Measurements from ENCODE around the gene SIGLEC1. TPM values are rescaled to one million over a fixed set of nuclear protein-coding genes. Genes with fewer than 3 reads are reported as not detected.

SIGLEC1 gene
- total and polyA plus RNA-seq, 2 donors (not counting 1 experiment from before 2014, with no cell fraction given) = not detected

GRCh38 chr20:3738111-3739053 lies 26.0 kb upstream of the SIGLEC1 start:
- Histone ChIP-seq H3K27me3 (ENCODE audit: control insufficient read depth, insufficient read depth, low read length) (no peaks in the 10 kb centered on the region), H3K36me3 (ENCODE audit: control insufficient read depth, insufficient read depth, low read length) (no peaks in the 10 kb centered on the region), H3K27ac (ENCODE audit: insufficient read depth, low read length) (no peak overlapping the region), H3K4me3 (replicated peaks in 1 of 4; ENCODE audit: control extremely low read depth in 1 of 4, insufficient read depth in 1 of 4, low read depth in 3 of 4, low read length in 4 of 4) (no peak overlapping the region), H3K79me2 (ENCODE audit: control insufficient read depth, insufficient read depth, low read length) (no peaks in the 10 kb centered on the region), H2AFZ (ENCODE audit: low read length) (no peak overlapping the region), H3K9ac (ENCODE audit: insufficient read depth, low read length) (no peak overlapping the region), H3K9me3 (ENCODE audit: control insufficient read depth, insufficient read depth, low read depth, low read length) (no peaks in the 10 kb centered on the region), H3K4me1 (ENCODE audit: control insufficient read depth, extremely low read depth, insufficient read depth, low read length) (no peaks in the 10 kb centered on the region), H3K4me2 (ENCODE audit: extremely low read depth, insufficient read depth, low read length) (no peak overlapping the region), H4K20me1 (ENCODE audit: control insufficient read depth, extremely low read depth, insufficient read depth, low read length) (no peaks in the 10 kb centered on the region)
- TF ChIP-seq EZH2 (IDR thresholded peaks at IDR 0.05; ENCODE audit: low read length, missing control alignments) = no peak
- TF ChIP-seq, protein P1, sequence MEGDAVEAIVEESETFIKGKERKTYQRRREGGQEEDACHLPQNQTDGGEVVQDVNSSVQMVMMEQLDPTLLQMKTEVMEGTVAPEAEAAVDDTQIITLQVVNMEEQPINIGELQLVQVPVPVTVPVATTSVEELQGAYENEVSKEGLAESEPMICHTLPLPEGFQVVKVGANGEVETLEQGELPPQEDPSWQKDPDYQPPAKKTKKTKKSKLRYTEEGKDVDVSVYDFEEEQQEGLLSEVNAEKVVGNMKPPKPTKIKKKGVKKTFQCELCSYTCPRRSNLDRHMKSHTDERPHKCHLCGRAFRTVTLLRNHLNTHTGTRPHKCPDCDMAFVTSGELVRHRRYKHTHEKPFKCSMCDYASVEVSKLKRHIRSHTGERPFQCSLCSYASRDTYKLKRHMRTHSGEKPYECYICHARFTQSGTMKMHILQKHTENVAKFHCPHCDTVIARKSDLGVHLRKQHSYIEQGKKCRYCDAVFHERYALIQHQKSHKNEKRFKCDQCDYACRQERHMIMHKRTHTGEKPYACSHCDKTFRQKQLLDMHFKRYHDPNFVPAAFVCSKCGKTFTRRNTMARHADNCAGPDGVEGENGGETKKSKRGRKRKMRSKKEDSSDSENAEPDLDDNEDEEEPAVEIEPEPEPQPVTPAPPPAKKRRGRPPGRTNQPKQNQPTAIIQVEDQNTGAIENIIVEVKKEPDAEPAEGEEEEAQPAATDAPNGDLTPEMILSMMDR (conservative IDR thresholded peaks at IDR 0.05 in 1 of 2, IDR thresholded peaks at IDR 0.05 in 1 of 2; ENCODE audit: low read depth in 1 of 2, low read length in 2 of 2) = no peak
- DNase-seq (ENCODE audit: low read depth in 2 of 2) = no peak

DNA sequence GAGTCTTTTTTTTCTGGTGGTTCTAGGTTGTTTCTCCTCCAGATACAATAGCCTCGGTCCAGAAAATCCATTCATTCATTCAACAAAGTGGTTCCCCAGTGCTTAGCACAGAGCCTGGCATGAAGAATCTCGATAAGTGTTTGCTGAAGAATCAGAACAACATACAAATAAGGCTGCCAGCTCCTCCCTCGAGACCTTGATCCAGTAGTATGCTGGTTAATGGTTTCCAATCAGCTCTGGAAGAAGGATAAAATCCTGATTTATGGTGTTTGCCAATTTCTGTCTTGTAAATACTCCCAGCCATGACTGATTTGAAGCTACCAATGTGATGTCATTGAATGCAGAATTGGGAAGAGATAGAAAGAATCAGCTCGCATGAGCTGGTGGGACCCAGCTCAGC lies 23.4 kb upstream of the SIGLEC1 start:
- no peaks in the 10 kb centered on the region for H3K4me1 ChIP-seq (ENCODE audit: control insufficient read depth, extremely low read depth, insufficient read depth, low read length)
- H3K4me2 ChIP-seq (ENCODE audit: extremely low read depth, insufficient read depth, low read length) = no peak overlapping the region
- no peak for DNase-seq (ENCODE audit: low read depth in 2 of 2)
- no peak overlapping the region for H2AFZ ChIP-seq (ENCODE audit: low read length)
- no peaks in the 10 kb centered on the region for H3K79me2 ChIP-seq (ENCODE audit: control insufficient read depth, insufficient read depth, low read length)
- H3K36me3 ChIP-seq (ENCODE audit: control insufficient read depth, insufficient read depth, low read length) = no peaks in the 10 kb centered on the region
- TF ChIP-seq, protein P1 (conservative IDR thresholded peaks at IDR 0.05 in 1 of 2, IDR thresholded peaks at IDR 0.05 in 1 of 2; ENCODE audit: low read depth in 1 of 2, low read length in 2 of 2) = no peak
- no peak for TF ChIP-seq EZH2 (IDR thresholded peaks at IDR 0.05; ENCODE audit: low read length, missing control alignments)
- no peak overlapping the region for H3K27ac ChIP-seq (ENCODE audit: insufficient read depth, low read length)
- H3K9ac ChIP-seq (ENCODE audit: insufficient read depth, low read length) = no peak overlapping the region
- no peak overlapping the region for H3K4me3 ChIP-seq (replicated peaks in 1 of 4; ENCODE audit: control extremely low read depth in 1 of 4, insufficient read depth in 1 of 4, low read depth in 3 of 4, low read length in 4 of 4)
- no peaks in the 10 kb centered on the region for H4K20me1 ChIP-seq (ENCODE audit: control insufficient read depth, extremely low read depth, insufficient read depth, low read length)
- no peaks in the 10 kb centered on the region for H3K9me3 ChIP-seq (ENCODE audit: control insufficient read depth, insufficient read depth, low read depth, low read length)
- peaks cover 12% of the 10 kb centered on the region for H3K27me3 ChIP-seq (ENCODE audit: control insufficient read depth, insufficient read depth, low read length)

DNA sequence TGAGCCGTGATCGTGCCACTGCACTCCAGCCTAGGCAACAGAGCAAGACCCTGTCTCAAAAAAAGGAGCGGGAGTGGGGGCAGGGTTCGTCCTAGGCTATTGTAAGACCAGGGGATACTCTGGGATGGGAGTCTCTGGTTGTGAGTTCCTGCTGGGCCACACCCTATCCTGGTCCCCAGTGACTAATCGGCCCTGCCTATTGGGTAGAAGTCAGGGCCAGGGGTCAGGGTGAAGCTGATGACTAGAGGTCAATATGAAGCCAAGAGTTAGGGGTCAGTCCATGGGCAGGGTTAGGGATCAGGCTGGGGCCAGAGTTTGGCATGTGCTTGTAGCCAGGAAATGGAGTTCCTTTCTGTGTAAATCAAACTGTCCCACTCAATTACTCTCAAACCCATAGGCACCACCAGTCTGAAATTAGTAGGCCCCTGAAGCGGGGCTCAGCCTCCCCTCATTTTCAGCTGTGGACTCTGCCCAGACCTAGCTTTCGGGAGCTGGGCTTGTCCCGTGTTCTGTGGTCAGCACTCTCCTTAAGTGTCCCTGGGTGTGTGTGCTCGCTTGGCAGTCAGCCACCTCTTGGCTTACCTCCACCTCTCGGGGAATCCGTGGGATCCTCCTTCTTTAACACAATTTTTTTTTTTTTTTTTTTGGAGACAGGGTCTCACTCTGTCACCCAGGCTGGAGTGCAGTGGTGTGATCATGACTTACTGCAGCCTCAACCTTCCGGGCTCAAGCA lies 21.9 kb upstream of the SIGLEC1 start:
- Histone ChIP-seq H4K20me1 (ENCODE audit: control insufficient read depth, extremely low read depth, insufficient read depth, low read length) (no peaks in the 10 kb centered on the region), H3K4me3 (replicated peaks in 1 of 4; ENCODE audit: control extremely low read depth in 1 of 4, insufficient read depth in 1 of 4, low read depth in 3 of 4, low read length in 4 of 4) (no peak overlapping the region), H3K4me2 (ENCODE audit: extremely low read depth, insufficient read depth, low read length) (no peak overlapping the region), H3K79me2 (ENCODE audit: control insufficient read depth, insufficient read depth, low read length) (no peaks in the 10 kb centered on the region), H3K36me3 (ENCODE audit: control insufficient read depth, insufficient read depth, low read length) (no peaks in the 10 kb centered on the region), H3K9me3 (ENCODE audit: control insufficient read depth, insufficient read depth, low read depth, low read length) (no peaks in the 10 kb centered on the region), H3K9ac (ENCODE audit: insufficient read depth, low read length) (no peak overlapping the region), H3K27me3 (ENCODE audit: control insufficient read depth, insufficient read depth, low read length) (peaks cover 14% of the 10 kb centered on the region), H3K27ac (ENCODE audit: insufficient read depth, low read length) (no peak overlapping the region), H2AFZ (ENCODE audit: low read length) (no peak overlapping the region), H3K4me1 (ENCODE audit: control insufficient read depth, extremely low read depth, insufficient read depth, low read length) (no peaks in the 10 kb centered on the region)
- no peak for DNase-seq (ENCODE audit: low read depth in 2 of 2)
- no peak for TF ChIP-seq EZH2 (IDR thresholded peaks at IDR 0.05; ENCODE audit: low read length, missing control alignments)
- TF ChIP-seq, protein P1 (conservative IDR thresholded peaks at IDR 0.05 in 1 of 2, IDR thresholded peaks at IDR 0.05 in 1 of 2; ENCODE audit: low read depth in 1 of 2, low read length in 2 of 2) = no peak

Measured in fibroblast of lung (primary cell).